Measurements from ENCODE around the gene ECE1.
"Not testable (repeated sequence)": the region's sequence is repeated elsewhere in the genome, so short reads cannot be mapped to it uniquely, and the experiment has no call there.

The ECE1 gene

DNA sequence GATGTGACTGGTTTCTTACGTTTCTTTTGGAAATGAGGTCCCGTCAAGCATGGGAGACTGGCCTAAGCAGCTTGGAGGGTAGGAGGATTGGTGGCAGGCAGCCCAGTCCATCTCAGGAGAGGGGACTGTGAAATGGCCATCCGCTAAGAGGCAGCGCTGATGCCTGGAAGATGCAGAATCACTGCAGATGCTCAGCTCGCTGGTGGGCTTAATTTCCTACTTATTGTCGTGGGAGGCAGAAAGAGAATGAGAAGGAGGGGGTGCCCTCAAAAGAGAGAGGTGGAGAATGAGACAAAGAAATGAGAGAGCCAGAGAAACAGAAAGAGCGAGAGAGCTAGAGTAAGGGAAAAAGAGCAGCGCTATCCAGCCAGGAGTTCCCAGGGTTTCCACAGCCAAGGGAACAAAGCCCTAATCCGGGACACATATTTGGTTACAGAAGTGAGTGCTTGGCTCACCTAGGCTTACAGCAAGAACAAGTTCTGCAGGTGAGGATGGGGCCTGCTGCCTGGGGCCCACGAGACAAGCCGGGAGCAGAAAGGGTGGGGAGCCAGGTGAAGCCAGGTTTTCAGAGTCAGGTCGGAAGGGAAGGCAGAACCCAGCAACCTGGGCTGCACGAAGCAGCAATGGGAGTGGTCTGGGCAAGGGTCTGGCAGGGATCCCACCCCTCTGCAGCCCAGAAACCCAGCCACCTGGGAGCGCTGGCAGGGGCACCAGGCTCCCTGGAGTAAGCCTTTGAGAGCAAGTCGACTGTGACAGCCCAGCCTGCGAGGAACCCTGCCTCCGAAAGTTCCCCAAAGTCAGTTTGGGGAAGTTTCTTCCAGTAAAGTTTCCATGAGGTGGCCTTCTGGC is 5.8 kb downstream of the ECE1 start:
- Histone ChIP-seq H3K9ac (ENCODE audit: low read length) (no peak overlapping the region), H3K27me3 (ENCODE audit: control insufficient read depth in 1 of 2, insufficient read depth in 2 of 2, low read length in 2 of 2) (no peaks in the 10 kb centered on the region), H3K27ac (ENCODE audit: low read depth, low read length) (no peak overlapping the region), H3K4me1 (ENCODE audit: insufficient read depth, low read length) (peaks cover 23% of the 10 kb centered on the region), H3K36me3 (ENCODE audit: insufficient read depth, low read length) (peaks cover 11% of the 10 kb centered on the region), H3K9me3 (ENCODE audit: low read length) (no peaks in the 10 kb centered on the region), H3K4me3 (ENCODE audit: low read depth in 1 of 2, low read length in 2 of 2) (no peak overlapping the region)

DNA sequence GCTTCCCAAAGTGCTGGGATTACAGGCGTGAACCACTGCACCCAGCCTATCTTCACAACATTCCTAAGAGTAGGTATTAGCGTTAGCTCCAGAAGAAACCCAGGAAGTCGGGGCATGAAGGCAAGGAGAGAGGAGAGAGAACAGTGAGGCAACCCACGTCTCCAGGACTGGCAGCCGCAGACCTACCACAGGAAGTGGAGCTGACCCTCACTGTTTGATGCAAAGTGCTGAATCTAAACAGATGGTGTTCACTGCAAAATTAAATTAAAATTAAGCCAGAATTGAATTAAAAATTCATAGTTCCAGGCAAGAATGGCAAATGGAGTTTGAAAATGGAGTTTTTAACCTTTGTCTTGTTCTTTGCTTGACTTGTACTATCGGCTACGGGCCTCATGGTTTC is 6.7 kb downstream of the ECE1 start:
- H3K9me3 ChIP-seq (ENCODE audit: low read length) = no peaks in the 10 kb centered on the region
- H3K4me1 ChIP-seq (ENCODE audit: insufficient read depth, low read length) = peaks cover 23% of the 10 kb centered on the region
- no peak overlapping the region for H3K9ac ChIP-seq (ENCODE audit: low read length)
- H3K27me3 ChIP-seq (ENCODE audit: control insufficient read depth in 1 of 2, insufficient read depth in 2 of 2, low read length in 2 of 2) = no peaks in the 10 kb centered on the region
- peaks cover 14% of the 10 kb centered on the region for H3K36me3 ChIP-seq (ENCODE audit: insufficient read depth, low read length)
- no peak overlapping the region for H3K4me3 ChIP-seq (ENCODE audit: low read depth in 1 of 2, low read length in 2 of 2)
- H3K27ac ChIP-seq (ENCODE audit: low read depth, low read length) = no peak overlapping the region

DNA sequence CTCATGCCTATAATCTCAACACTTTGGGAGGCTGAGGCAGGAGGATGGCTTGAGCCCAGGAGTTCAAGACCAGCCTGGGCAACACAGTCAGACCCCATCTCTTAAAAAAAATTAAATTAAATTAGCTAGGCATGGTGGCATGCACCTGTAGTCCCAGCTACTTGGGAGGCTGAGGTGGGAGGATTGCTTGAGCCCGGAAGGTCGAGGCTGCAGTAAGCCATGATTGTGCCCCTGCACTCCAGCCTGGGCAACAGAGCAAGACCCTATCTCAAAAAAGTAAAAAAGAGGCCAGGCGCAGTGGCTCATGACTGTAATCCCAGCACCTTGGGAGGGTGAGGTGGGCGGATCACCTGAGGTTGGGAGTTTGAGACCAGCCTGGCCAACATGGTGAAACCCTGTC is 8.2 kb downstream of the ECE1 start:
- H3K27me3 ChIP-seq (ENCODE audit: control insufficient read depth in 1 of 2, insufficient read depth in 2 of 2, low read length in 2 of 2); H3K4me3 ChIP-seq (ENCODE audit: low read depth in 1 of 2, low read length in 2 of 2); H3K9me3 ChIP-seq (ENCODE audit: low read length); H3K27ac ChIP-seq (ENCODE audit: low read depth, low read length); H3K9ac ChIP-seq (ENCODE audit: low read length): not testable (repeated sequence)
- Histone ChIP-seq H3K4me1 (ENCODE audit: insufficient read depth, low read length) (peaks cover 38% of the 10 kb centered on the region), H3K36me3 (ENCODE audit: insufficient read depth, low read length) (peaks cover 15% of the 10 kb centered on the region)

DNA sequence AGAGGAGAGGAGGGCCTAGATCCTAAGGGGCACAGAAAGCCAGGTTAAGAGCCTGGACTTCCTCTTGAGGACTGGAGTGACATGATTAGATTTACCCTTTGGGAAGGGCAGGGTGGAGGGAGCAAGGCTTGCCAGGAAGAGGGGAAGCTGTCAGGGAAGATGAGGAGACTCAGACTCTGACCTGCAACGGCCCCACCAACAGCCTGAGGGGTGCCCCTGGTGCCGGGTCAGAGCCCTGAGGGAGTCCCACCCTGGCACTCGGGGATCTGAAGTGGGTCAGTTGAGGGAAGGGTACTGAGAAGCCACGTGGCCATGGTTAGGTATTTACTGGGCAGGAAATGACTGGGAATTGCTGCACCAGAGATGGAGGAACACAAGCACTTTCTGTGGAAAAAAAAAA is 9.8 kb downstream of the ECE1 start:
- H3K9ac ChIP-seq (ENCODE audit: low read length) = no peak overlapping the region
- H3K36me3 ChIP-seq (ENCODE audit: insufficient read depth, low read length) = peaks cover 15% of the 10 kb centered on the region
- H3K4me3 ChIP-seq (ENCODE audit: low read depth in 1 of 2, low read length in 2 of 2) = no peak overlapping the region
- H3K27me3 ChIP-seq (ENCODE audit: control insufficient read depth in 1 of 2, insufficient read depth in 2 of 2, low read length in 2 of 2) = no peaks in the 10 kb centered on the region
- no peaks in the 10 kb centered on the region for H3K9me3 ChIP-seq (ENCODE audit: low read length)
- H3K4me1 ChIP-seq (ENCODE audit: insufficient read depth, low read length) = peaks cover 41% of the 10 kb centered on the region
- peak overlapping the region; percentile 49 for H3K27ac ChIP-seq (ENCODE audit: low read depth, low read length)

DNA sequence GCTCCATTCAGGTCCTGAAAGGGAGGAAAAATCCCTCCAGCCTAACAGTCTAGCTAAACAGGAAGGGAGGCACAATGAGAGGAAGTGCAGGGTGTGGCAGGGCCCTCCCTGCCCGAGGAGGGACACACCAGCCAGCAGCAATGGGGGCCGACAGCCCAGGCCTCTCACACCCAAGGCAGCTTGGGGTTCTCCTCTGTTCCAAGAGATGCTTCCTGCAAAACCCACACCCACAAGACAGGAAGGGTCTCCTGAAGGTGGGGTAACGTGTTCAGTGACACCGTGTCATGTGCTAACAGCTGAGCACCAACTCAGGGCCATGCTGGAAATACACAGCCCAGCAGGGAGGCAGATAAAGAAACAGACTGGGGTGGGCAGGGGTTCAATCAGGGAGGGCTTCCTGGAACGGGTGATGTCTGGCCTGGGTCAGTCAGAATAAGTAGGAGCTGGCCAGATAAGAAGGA is 10.2 kb downstream of the ECE1 start:
- no peak overlapping the region for H3K9ac ChIP-seq (ENCODE audit: low read length)
- H3K36me3 ChIP-seq (ENCODE audit: insufficient read depth, low read length) = peaks cover 15% of the 10 kb centered on the region
- no peaks in the 10 kb centered on the region for H3K9me3 ChIP-seq (ENCODE audit: low read length)
- H3K27ac ChIP-seq (ENCODE audit: low read depth, low read length) = no peak overlapping the region
- H3K27me3 ChIP-seq (ENCODE audit: control insufficient read depth in 1 of 2, insufficient read depth in 2 of 2, low read length in 2 of 2) = no peaks in the 10 kb centered on the region
- H3K4me3 ChIP-seq (ENCODE audit: low read depth in 1 of 2, low read length in 2 of 2) = no peak overlapping the region
- H3K4me1 ChIP-seq (ENCODE audit: insufficient read depth, low read length) = peaks cover 38% of the 10 kb centered on the region

DNA sequence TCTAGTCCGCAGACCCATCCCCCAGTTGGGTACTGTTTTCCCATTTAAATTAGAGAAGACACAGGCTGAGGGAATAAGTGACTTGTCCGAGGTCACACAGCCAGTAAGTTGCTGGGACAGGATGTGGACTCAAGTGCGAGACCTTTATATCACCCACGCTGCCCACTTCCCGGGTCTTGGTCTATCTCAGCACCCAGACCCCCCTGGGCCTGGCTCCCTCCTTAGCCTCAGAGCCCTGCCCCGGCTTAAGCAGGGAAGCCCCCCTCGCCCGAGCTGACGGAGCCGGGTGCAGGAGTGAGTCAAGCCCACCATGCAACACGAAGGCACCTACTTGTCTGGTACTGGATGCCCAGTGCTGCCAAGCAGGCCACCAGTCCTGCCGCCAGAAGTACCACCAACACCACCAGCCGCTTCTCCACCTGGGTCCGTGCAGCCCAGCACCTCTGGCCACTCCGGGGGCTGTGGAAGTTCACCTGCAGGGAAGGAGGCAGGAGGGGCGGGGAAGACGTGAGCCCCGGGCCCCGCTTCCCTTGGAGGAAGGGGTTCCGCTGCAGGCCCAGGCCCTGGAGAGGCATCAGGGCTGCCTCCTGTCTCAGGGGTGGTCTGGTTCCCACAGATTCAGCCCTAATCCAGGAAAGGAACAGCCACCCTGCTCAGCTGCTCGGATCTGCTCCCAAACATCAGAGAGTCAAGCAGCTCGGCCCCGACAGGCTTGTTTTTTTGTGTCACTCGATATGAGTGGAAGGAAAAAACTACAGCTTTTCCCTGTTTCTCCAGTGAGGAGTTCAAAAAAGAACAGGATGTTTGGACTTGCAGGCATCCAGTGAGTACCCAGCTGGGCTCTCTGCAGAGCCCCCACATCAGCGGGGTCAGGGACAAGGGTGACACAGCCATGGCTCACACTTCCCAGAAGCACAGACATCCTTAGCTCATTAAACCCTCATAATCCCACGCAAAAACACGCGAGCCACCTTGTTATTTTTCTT is 11.1 kb downstream of the ECE1 start:
- H3K4me1 ChIP-seq (ENCODE audit: insufficient read depth, low read length) = peaks cover 38% of the 10 kb centered on the region
- H3K4me3 ChIP-seq (ENCODE audit: low read depth in 1 of 2, low read length in 2 of 2) = no peak overlapping the region
- H3K9ac ChIP-seq (ENCODE audit: low read length) = no peak overlapping the region
- peaks cover 22% of the 10 kb centered on the region for H3K36me3 ChIP-seq (ENCODE audit: insufficient read depth, low read length)
- H3K27me3 ChIP-seq (ENCODE audit: control insufficient read depth in 1 of 2, insufficient read depth in 2 of 2, low read length in 2 of 2) = no peaks in the 10 kb centered on the region
- no peaks in the 10 kb centered on the region for H3K9me3 ChIP-seq (ENCODE audit: low read length)
- peak overlapping the region; percentile 30 for H3K27ac ChIP-seq (ENCODE audit: low read depth, low read length)

DNA sequence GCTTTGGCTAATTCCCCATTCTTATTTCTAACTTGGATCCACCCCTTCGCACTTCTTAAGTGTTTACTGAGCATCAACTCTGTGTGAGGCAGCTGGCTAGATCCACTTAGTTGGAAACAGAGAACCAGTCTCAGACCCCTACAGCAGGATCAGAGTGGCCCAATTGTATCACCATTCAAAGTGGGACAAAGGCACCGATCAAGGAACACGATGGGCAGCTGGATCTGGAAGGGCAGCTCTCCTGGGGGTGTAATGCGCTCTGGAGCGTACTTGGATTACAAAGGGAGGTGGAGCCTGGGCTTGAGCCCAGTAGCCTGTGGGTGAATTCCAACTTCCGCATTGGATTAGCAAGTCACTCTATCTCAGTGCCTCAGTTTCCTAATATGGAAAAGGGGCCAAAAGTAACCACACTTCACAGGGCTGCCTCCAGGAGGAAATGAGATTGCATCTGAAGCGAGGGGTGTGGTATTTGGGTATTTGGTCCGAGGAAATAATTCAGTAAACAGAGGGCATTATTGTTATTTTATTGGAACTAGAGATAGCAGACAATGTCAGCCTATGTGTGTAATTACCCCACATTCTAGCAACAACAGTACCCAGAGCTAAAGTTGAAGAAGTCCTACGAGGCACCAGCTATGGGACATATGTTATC is 11.9 kb downstream of the ECE1 start:
- no peak overlapping the region for H3K4me3 ChIP-seq (ENCODE audit: low read depth in 1 of 2, low read length in 2 of 2)
- H3K9ac ChIP-seq (ENCODE audit: low read length) = no peak overlapping the region
- peaks cover 38% of the 10 kb centered on the region for H3K4me1 ChIP-seq (ENCODE audit: insufficient read depth, low read length)
- no peaks in the 10 kb centered on the region for H3K9me3 ChIP-seq (ENCODE audit: low read length)
- no peaks in the 10 kb centered on the region for H3K27me3 ChIP-seq (ENCODE audit: control insufficient read depth in 1 of 2, insufficient read depth in 2 of 2, low read length in 2 of 2)
- peaks cover 16% of the 10 kb centered on the region for H3K36me3 ChIP-seq (ENCODE audit: insufficient read depth, low read length)
- H3K27ac ChIP-seq (ENCODE audit: low read depth, low read length) = peak overlapping the region; percentile 30

GRCh38 chr1:21277180-21277579 is 13.1 kb downstream of the ECE1 start:
- Histone ChIP-seq H3K27me3 (ENCODE audit: control insufficient read depth in 1 of 2, insufficient read depth in 2 of 2, low read length in 2 of 2) (no peaks in the 10 kb centered on the region), H3K4me1 (ENCODE audit: insufficient read depth, low read length) (peaks cover 38% of the 10 kb centered on the region), H3K9me3 (ENCODE audit: low read length) (no peaks in the 10 kb centered on the region), H3K36me3 (ENCODE audit: insufficient read depth, low read length) (peaks cover 16% of the 10 kb centered on the region), H3K27ac (ENCODE audit: low read depth, low read length) (no peak overlapping the region), H3K4me3 (ENCODE audit: low read depth in 1 of 2, low read length in 2 of 2) (no peak overlapping the region), H3K9ac (ENCODE audit: low read length) (no peak overlapping the region)

DNA sequence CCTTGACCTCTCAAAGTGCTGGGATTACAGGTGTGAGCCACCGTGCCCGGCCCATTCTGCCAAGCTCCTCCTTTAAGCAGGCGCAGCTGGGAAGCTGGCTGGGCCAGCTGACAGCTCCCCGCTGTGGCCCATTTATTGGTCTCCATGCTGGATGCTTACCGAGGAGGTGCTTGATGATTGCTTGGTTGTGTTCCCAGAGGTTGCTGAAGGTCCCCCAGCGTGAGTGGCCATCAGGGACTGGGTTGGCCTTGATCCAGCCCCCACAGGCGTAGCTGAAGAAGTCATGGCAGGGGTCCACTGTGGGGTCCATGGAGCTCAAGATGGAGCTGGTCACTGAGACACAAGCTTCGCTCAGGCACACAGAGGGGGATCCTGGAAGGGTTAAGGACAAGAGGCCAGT is 17.7 kb downstream of the ECE1 start:
- no peak overlapping the region for H3K27ac ChIP-seq (ENCODE audit: low read depth, low read length)
- no peaks in the 10 kb centered on the region for H3K9me3 ChIP-seq (ENCODE audit: low read length)
- H3K4me1 ChIP-seq (ENCODE audit: insufficient read depth, low read length) = peaks cover 18% of the 10 kb centered on the region
- no peaks in the 10 kb centered on the region for H3K27me3 ChIP-seq (ENCODE audit: control insufficient read depth in 1 of 2, insufficient read depth in 2 of 2, low read length in 2 of 2)
- H3K36me3 ChIP-seq (ENCODE audit: insufficient read depth, low read length) = peaks cover 58% of the 10 kb centered on the region
- no peak overlapping the region for H3K9ac ChIP-seq (ENCODE audit: low read length)
- no peak overlapping the region for H3K4me3 ChIP-seq (ENCODE audit: low read depth in 1 of 2, low read length in 2 of 2)

DNA sequence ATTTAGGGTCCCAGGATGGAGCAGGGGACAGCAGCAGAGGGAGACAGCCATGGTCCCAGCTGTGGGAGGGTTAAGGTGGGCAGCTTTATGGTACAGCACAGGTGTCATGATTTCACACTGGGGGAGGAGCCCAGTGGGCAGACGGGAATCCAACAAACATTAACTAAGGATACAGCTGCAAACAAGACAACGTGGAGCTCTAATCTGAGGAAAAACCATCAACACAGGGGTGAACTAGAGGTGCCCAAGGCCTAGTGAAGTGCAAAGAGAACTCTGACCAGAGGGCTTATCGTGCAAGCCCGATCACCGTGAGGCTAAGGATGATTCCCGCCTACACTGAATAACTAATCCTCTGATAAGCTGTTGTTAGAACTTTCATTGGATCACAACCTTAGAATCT is 18.7 kb downstream of the ECE1 start:
- no peaks in the 10 kb centered on the region for H3K9me3 ChIP-seq (ENCODE audit: low read length)
- H3K4me3 ChIP-seq (ENCODE audit: low read depth in 1 of 2, low read length in 2 of 2) = no peak overlapping the region
- no peaks in the 10 kb centered on the region for H3K27me3 ChIP-seq (ENCODE audit: control insufficient read depth in 1 of 2, insufficient read depth in 2 of 2, low read length in 2 of 2)
- H3K9ac ChIP-seq (ENCODE audit: low read length) = no peak overlapping the region
- H3K4me1 ChIP-seq (ENCODE audit: insufficient read depth, low read length) = peaks cover 9% of the 10 kb centered on the region
- H3K36me3 ChIP-seq (ENCODE audit: insufficient read depth, low read length) = peaks cover 63% of the 10 kb centered on the region
- H3K27ac ChIP-seq (ENCODE audit: low read depth, low read length) = no peak overlapping the region

DNA sequence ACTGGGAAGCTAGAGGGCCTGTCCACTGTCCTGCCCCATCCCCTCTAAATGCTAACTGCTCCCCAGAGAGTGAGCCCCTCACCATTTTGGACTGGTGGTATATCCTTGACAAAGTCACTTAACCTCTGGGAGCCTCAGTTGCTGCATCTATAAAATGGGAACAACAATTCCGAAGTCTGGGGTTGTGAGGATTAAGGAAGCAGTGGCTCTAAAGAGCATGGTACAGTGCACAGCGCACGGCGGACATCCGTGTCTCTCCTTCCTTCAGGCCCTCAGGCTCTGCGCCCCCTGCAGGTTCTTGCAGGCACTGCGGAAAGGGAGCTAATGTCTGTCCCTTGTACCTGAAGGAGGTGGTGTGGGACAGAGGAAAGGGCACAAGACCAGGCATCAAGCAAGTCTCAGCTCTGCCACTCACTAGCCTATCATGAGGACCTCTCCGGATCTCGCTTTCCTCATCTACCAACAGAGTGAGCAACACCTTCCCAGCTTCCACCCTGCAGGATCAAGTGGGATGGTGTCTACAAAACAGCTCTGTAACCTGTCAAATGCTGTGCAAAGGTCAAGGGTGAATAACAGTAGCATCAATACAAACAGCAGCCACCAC is 20.1 kb downstream of the ECE1 start:
- H3K9me3 ChIP-seq (ENCODE audit: low read length) = no peaks in the 10 kb centered on the region
- H3K27ac ChIP-seq (ENCODE audit: low read depth, low read length) = no peak overlapping the region
- H3K27me3 ChIP-seq (ENCODE audit: control insufficient read depth in 1 of 2, insufficient read depth in 2 of 2, low read length in 2 of 2) = no peaks in the 10 kb centered on the region
- no peak overlapping the region for H3K9ac ChIP-seq (ENCODE audit: low read length)
- peaks cover 9% of the 10 kb centered on the region for H3K4me1 ChIP-seq (ENCODE audit: insufficient read depth, low read length)
- H3K4me3 ChIP-seq (ENCODE audit: low read depth in 1 of 2, low read length in 2 of 2) = no peak overlapping the region
- H3K36me3 ChIP-seq (ENCODE audit: insufficient read depth, low read length) = peaks cover 74% of the 10 kb centered on the region

Measured in muscle layer of colon (tissue), 2 donors.